HepG2 (cell line): ENCODE results near the gene LYRM4. TPM values are rescaled to one million over a fixed set of nuclear protein-coding genes. Genes with fewer than 3 reads are reported as not detected.

Experiments
- ATAC-seq: fragments of 200-7000 bp; cut with Tn5 transposase; 3 replicates; pipeline ENCODE4 v1.9.1; 2020; ENCODE audit warnings: mild to moderate bottlenecking, moderate library complexity
- BruUV-seq: library from RNA; stranded (reverse); fragments of 400-500 nt; replicated peaks from 2 replicates; lab custom pipeline; 2021; lab: Mats Ljungman, UMichigan
- CTCF ChIA-PET: fragments of 300-600 bp; formaldehyde crosslinking; extraction: SDS; loops from one replicate; lab custom pipeline; 2021; ENCODE audit warnings: low total read pairs, inconsistent platforms, low intra/inter-chr PET ratio; lab: Yijun Ruan, JAX
- POLR2A ChIA-PET: fragments of 350-600 bp; sonication (Branson Sonifier 250); formaldehyde crosslinking; loops from one replicate; lab custom pipeline; 2020; ENCODE audit warnings: antibody characterized with exemption, inconsistent platforms; lab: Yijun Ruan, JAX
- DNase-seq: peaks from one replicate; pipeline ENCODE4 v3.0.0-alpha.2; 2015; ENCODE audit warnings: low spot score
- FAIRE-seq: peaks from 3 replicates; lab custom pipeline; 2011; peaks lifted over from hg19 to GRCh38; lab: Jason Lieb, UNC
- H2AFZ ChIP-seq: one replicate; pipeline ENCODE4 v1.6.1; 2011; ENCODE audit warnings: low read length, inconsistent platforms
- H3K27ac ChIP-seq: fragments of 300-600 bp; 3 replicates; pipeline ENCODE4 v1.8.0; 2011; ENCODE audit warnings: mixed run types, mild to moderate bottlenecking, mixed read lengths, low read length, inconsistent platforms; ENCODE audit not compliant: insufficient read depth; ENCODE audit errors: extremely low read length
- H3K27me3 ChIP-seq, 2 experiments: fragments of 200-600 bp in 1 of 2; 2 replicates in 1 of 2; 3 replicates in 1 of 2; pipeline versions ENCODE4 v1.6.0 to v1.8.0; 2011; ENCODE audit warnings: low read length in 2 of 2, mild to moderate bottlenecking in 2 of 2, moderate library complexity in 2 of 2, inconsistent platforms in 1 of 2; ENCODE audit not compliant: insufficient read depth in 2 of 2, control insufficient read depth in 1 of 2
- H3K36me3 ChIP-seq, 2 experiments: fragments of 200-600 bp in 1 of 2; replicated peaks in 1 of 2; 2 replicates in 1 of 2; 3 replicates in 1 of 2; pipeline versions ENCODE4 v1.5.1 to v1.8.0; 2011; ENCODE audit warnings: low read length in 2 of 2, inconsistent platforms in 1 of 2; ENCODE audit not compliant: insufficient read depth in 2 of 2, control insufficient read depth in 1 of 2
- H3K4me1 ChIP-seq: 2 replicates; pipeline ENCODE4 v1.5.1; 2012; ENCODE audit warnings: low read length, inconsistent platforms; ENCODE audit not compliant: insufficient read depth
- H3K4me2 ChIP-seq: 2 replicates; pipeline ENCODE4 v1.6.0; 2011; ENCODE audit warnings: low read depth, low read length, inconsistent platforms
- H3K4me3 ChIP-seq, 3 experiments: fragments of 200-600 bp in 1 of 3; sonication (generic), shearing (Covaris generic) in 1 of 3; replicated peaks in 1 of 3; 2 replicates each; pipeline ENCODE4 v1.5.1; 2011 to 2016; ENCODE audit warnings: low read length in 3 of 3, inconsistent platforms in 2 of 3, low read depth in 2 of 3, mild to moderate bottlenecking in 2 of 3, control low read depth in 1 of 3, mixed read lengths in 1 of 3; ENCODE audit not compliant: insufficient read depth in 1 of 3
- H3K79me2 ChIP-seq: one replicate; pipeline ENCODE4 v1.6.1; 2011; ENCODE audit warnings: low read length, inconsistent platforms; ENCODE audit not compliant: insufficient read depth
- H3K9ac ChIP-seq: 2 replicates; pipeline ENCODE4 v1.6.0; 2011; ENCODE audit warnings: mild to moderate bottlenecking, low read depth, low read length, inconsistent platforms; ENCODE audit not compliant: insufficient read depth
- H3K9me3 ChIP-seq: 2 replicates; pipeline ENCODE4 v1.5.1; 2012; ENCODE audit warnings: mild to moderate bottlenecking, low read length
- H4K20me1 ChIP-seq: 2 replicates; pipeline ENCODE4 v1.6.0; 2011; ENCODE audit warnings: inconsistent platforms, mild to moderate bottlenecking, low read length, moderate library complexity; ENCODE audit not compliant: insufficient read depth
- ARHGAP35 ChIP-seq: sonication (generic); formaldehyde crosslinking; IDR thresholded peaks from 2 replicates; pipeline ENCODE4 v1.9.0; 2022; ENCODE audit warnings: mild to moderate bottlenecking, inconsistent platforms, moderate library complexity, missing genetic modification reagents, borderline replicate concordance
- CBX1 ChIP-seq: IDR thresholded peaks from one replicate; pipeline ENCODE4 v1.6.1; 2016; ENCODE audit warnings: antibody characterized with exemption, low read depth
- ESRRA ChIP-seq: sonication (generic); formaldehyde crosslinking; IDR thresholded peaks from 2 replicates; pipeline ENCODE4 v1.5.1; 2020; ENCODE audit warnings: mild to moderate bottlenecking, low read depth, missing genetic modification reagents
- KDM6A ChIP-seq: IDR thresholded peaks from 2 replicates; pipeline ENCODE4 v1.6.1; 2016; ENCODE audit warnings: low read depth
- MZF1 ChIP-seq: sonication (generic); formaldehyde crosslinking; IDR thresholded peaks from 2 replicates; pipeline ENCODE4 v1.8.1; 2023; ENCODE audit warnings: mild to moderate bottlenecking, missing genetic modification reagents, borderline replicate concordance
- PTBP1 ChIP-seq: fragments of 200-400 bp; formaldehyde crosslinking; IDR thresholded peaks from 2 replicates; pipeline ENCODE4 v1.6.1; 2018; ENCODE audit warnings: low read length, low read depth; ENCODE audit not compliant: poor library complexity, severe bottlenecking
- RELA ChIP-seq: sonication (generic); formaldehyde crosslinking; IDR thresholded peaks from 2 replicates; pipeline ENCODE4 v1.4.0; 2020; ENCODE audit warnings: missing genetic modification reagents
- TRAFD1 ChIP-seq: sonication (generic); formaldehyde crosslinking; IDR thresholded peaks from 2 replicates; pipeline ENCODE4 v1.5.1; 2020; ENCODE audit warnings: missing genetic modification reagents, mild to moderate bottlenecking, borderline replicate concordance
- YEATS4 ChIP-seq: sonication (generic); formaldehyde crosslinking; IDR thresholded peaks from 2 replicates; pipeline ENCODE4 v1.4.0; 2020; ENCODE audit warnings: missing genetic modification reagents, borderline replicate concordance
- ZNF605 ChIP-seq: sonication (generic); formaldehyde crosslinking; IDR thresholded peaks from 2 replicates; pipeline ENCODE4 v1.8.0; 2022; ENCODE audit warnings: mild to moderate bottlenecking, missing genetic modification reagents
- ZNF792 ChIP-seq: IDR thresholded peaks from 2 replicates; pipeline ENCODE4 v1.6.1; 2016
- ZNF83 ChIP-seq: sonication (generic); formaldehyde crosslinking; IDR thresholded peaks from 2 replicates; pipeline ENCODE4 v1.4.0; 2020; ENCODE audit warnings: missing genetic modification reagents, mild to moderate bottlenecking, borderline replicate concordance
- WGBS: methylation state at CpG from one replicate; pipeline ENCODE4 v1.1.6; 2017; ENCODE audit warnings: low lambda C conversion rate; 5-methylcytosine and 5-hydroxymethylcytosine counted together
- in situ Hi-C: cut with HindIII; loops from 2 replicates; pipeline ENCODE4 v1.10.0; 2017; ENCODE audit warnings: low pct_unique_long_range_greater_than_20kb; ENCODE audit not compliant: extremely low pct_ligation_motif_present
- intact Hi-C: fragments of 100-400 bp; cut with micrococcal nuclease; formaldehyde crosslinking; loops from one replicate; pipeline ENCODE4 v1.10.0; 2022; ENCODE audit not compliant: unreplicated experiment
- polyA plus RNA-seq, 8 experiments: library from polyadenylated mRNA; depleted of rRNA in 3 of 8; stranded (reverse) in 7 of 8; unstranded in 1 of 8; fragments of >200 nt; fragmentation: Illumina TruSeq in 4 of 8; extraction: Trizol in 4 of 8; gene quantifications; 2 replicates each; pipeline versions ENCODE4 v1.2.1 to v1.2.3, GENCODE V29; 2011 to 2016; ENCODE audit warnings: low read depth in 4 of 8, missing spikeins in 1 of 8, mixed read lengths in 1 of 8; ENCODE audit not compliant: insufficient read depth in 1 of 8
- total RNA-seq, 5 experiments: library from RNA; depleted of rRNA; stranded (reverse); fragments of >200 nt; fragmentation: Illumina TruSeq; extraction: Trizol; gene quantifications; 2 replicates each; pipeline ENCODE4 v1.2.3, GENCODE V29; 2016; ENCODE audit warnings: low read depth in 1 of 5
- TF ChIP-seq, protein P1 (sequence below): sonication (generic); formaldehyde crosslinking; IDR thresholded peaks from 2 replicates; pipeline ENCODE4 v1.4.0; 2020; ENCODE audit warnings: missing genetic modification reagents
- TF ChIP-seq, protein P2 (sequence below): sonication (generic); formaldehyde crosslinking; IDR thresholded peaks from 2 replicates; pipeline ENCODE4 v1.4.0; 2020; ENCODE audit warnings: missing genetic modification reagents

Gene LYRM4
- total and polyA plus RNA-seq, 2 of the 13 experiments (the other 11 are each of a cell fraction or from before 2014, with no cell fraction given): 64.6 to 67.5 TPM

DNA sequence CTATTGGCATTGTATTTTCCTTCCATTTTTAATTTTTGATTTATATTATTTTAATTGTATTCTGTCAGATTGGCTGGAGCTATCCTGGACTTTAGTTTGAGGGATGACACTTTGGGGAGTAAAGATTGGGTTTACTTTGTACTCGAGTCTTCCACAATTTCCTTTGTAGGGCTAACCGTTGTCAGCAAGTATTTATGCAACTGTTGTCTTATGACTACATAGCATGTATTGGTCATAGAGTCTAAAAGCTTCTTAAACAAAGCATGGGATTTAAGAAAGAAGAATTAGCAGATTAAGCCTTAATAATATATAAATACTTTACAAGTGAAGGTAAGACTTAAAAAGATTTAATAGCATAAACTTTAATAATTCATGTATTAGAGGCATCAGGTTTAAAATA is 20.2 kb upstream of the LYRM4 start:
- in situ Hi-C loops (no loop called here), intact Hi-C loops (no loop called here)
- ChIA-PET POLR2A (no interaction called here), CTCF (no interaction called here)
- WGBS: 85% methylated on average over 2 of the region's 2 CpGs
- Histone ChIP-seq H3K4me2 (no peak overlapping the region), H4K20me1 (no peaks in the 10 kb centered on the region), H3K27ac (no peak overlapping the region), H3K79me2 (peaks cover 12% of the 10 kb centered on the region), H2AFZ (no peak overlapping the region), H3K36me3 (no peaks in the 10 kb centered on the region), H3K27me3 (no peaks in the 10 kb centered on the region), H3K4me1 (no peaks in the 10 kb centered on the region), H3K4me3 (no peak overlapping the region), H3K9me3 (no peaks in the 10 kb centered on the region), H3K9ac (no peak overlapping the region)
- no peak for DNase-seq
- FAIRE-seq: no peak
- ATAC-seq: no peak
- no TSS peak for BruUV-seq
- no peak for TF ChIP-seq KDM6A (CRISPR knock-in tag)
- TF ChIP-seq MZF1: no peak

DNA sequence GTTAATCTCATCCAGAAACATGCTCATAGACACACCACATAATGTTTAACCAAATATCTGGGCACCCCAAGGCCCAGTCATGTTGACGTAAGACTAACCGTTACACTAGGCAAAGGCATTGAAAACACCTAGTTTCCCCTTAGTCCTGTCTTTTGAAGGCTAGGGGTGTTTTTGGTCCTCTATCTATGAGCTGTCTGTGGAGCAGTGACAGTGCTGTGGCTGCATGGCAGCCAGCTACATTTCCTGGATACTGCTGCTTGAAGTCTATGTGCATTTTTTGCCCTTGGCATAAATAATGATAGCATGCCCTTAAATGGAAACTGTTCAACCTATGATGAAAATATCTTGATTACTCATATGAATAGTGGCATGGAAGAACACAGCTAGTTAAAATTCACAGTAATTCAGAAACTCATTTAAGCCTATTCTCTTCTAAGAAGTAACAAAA is 19.2 kb upstream of the LYRM4 start:
- Histone ChIP-seq H3K36me3 (no peaks in the 10 kb centered on the region), H3K4me1 (no peaks in the 10 kb centered on the region), H3K4me2 (no peak overlapping the region), H3K27ac (no peak overlapping the region), H3K79me2 (peaks cover 13% of the 10 kb centered on the region), H2AFZ (no peak overlapping the region), H3K27me3 (no peaks in the 10 kb centered on the region), H3K4me3 (no peak overlapping the region), H3K9me3 (no peaks in the 10 kb centered on the region), H4K20me1 (no peaks in the 10 kb centered on the region), H3K9ac (no peak overlapping the region)
- in situ Hi-C loops (no loop called here), intact Hi-C loops (no loop called here)
- BruUV-seq: no TSS peak
- FAIRE-seq (no peak), ATAC-seq (no peak), DNase-seq (no peak)
- 97% methylated on average over 2 of the region's 2 CpGs for WGBS
- POLR2A ChIA-PET: no interaction called here
- CTCF ChIA-PET: no interaction called here
- TF ChIP-seq YEATS4 (CRISPR knock-in tag) (no peak), ZNF792 (no peak), CBX1 (no peak), ARHGAP35 (no peak), TRAFD1 (CRISPR knock-in tag) (no peak), ESRRA (CRISPR knock-in tag) (no peak), ZNF83 (no peak), ZNF605 (CRISPR knock-in tag) (no peak), RELA (CRISPR knock-in tag) (no peak), PTBP1 (no peak)
- TF ChIP-seq, protein P1, sequence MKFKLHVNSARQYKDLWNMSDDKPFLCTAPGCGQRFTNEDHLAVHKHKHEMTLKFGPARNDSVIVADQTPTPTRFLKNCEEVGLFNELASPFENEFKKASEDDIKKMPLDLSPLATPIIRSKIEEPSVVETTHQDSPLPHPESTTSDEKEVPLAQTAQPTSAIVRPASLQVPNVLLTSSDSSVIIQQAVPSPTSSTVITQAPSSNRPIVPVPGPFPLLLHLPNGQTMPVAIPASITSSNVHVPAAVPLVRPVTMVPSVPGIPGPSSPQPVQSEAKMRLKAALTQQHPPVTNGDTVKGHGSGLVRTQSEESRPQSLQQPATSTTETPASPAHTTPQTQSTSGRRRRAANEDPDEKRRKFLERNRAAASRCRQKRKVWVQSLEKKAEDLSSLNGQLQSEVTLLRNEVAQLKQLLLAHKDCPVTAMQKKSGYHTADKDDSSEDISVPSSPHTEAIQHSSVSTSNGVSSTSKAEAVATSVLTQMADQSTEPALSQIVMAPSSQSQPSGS (CRISPR knock-in tag): no peak
- TF ChIP-seq, protein P2, sequence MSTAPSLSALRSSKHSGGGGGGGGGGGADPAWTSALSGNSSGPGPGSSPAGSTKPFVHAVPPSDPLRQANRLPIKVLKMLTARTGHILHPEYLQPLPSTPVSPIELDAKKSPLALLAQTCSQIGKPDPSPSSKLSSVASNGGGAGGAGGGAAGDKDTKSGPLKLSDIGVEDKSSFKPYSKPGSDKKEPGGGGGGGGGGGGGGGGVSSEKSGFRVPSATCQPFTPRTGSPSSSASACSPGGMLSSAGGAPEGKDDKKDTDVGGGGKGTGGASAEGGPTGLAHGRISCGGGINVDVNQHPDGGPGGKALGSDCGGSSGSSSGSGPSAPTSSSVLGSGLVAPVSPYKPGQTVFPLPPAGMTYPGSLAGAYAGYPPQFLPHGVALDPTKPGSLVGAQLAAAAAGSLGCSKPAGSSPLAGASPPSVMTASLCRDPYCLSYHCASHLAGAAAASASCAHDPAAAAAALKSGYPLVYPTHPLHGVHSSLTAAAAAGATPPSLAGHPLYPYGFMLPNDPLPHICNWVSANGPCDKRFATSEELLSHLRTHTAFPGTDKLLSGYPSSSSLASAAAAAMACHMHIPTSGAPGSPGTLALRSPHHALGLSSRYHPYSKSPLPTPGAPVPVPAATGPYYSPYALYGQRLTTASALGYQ: no peak
